Lung (tissue), 12 donors: ENCODE data around the gene UBE2O. TPM values are rescaled to one million over a fixed set of nuclear protein-coding genes. Genes with fewer than 3 reads are reported as not detected.
A peak's percentile ranks its signal among the peaks of the same experiment; 100 is the strongest.

Source experiments
- ATAC-seq: fragments of 200-7000 bp; cut with Tn5 transposase; one replicate; pipeline ENCODE4 v1.9.1; 2020; ENCODE audit warnings: moderate number of reproducible peaks; ENCODE audit not compliant: insufficient read depth, low FRiP score
- DNase-seq, 3 donors: peaks; one replicate each; pipeline ENCODE4 v3.0.0-alpha.2; 2013 to 2017
- H3K27ac ChIP-seq, 2 donors: one replicate each; pipeline ENCODE4 v1.5.1; 2013; ENCODE audit warnings: mild to moderate bottlenecking in 2 of 2, moderate library complexity in 2 of 2, control low read depth in 1 of 2, inconsistent platforms in 1 of 2, low read depth in 1 of 2, low read length in 1 of 2
- H3K27me3 ChIP-seq, 3 donors: one replicate each; pipeline ENCODE4 v1.5.1; 2013; ENCODE audit warnings: low read length in 2 of 3; ENCODE audit not compliant: control insufficient read depth in 3 of 3, insufficient read depth in 3 of 3
- H3K36me3 ChIP-seq, 4 donors: one replicate each; pipeline ENCODE4 v1.5.1; 2013; ENCODE audit warnings: low read length in 4 of 4, mild to moderate bottlenecking in 1 of 4, moderate library complexity in 1 of 4; ENCODE audit not compliant: control insufficient read depth in 4 of 4, insufficient read depth in 4 of 4
- H3K4me1 ChIP-seq, 5 donors: one replicate each; pipeline ENCODE4 v1.5.1; 2013; ENCODE audit warnings: low read length in 5 of 5, mild to moderate bottlenecking in 2 of 5, moderate library complexity in 1 of 5; ENCODE audit not compliant: control insufficient read depth in 5 of 5, insufficient read depth in 5 of 5
- H3K4me3 ChIP-seq: one replicate; pipeline ENCODE4 v1.5.1; 2013; ENCODE audit warnings: mild to moderate bottlenecking, control low read depth, moderate library complexity
- H3K9ac ChIP-seq, 2 donors: one replicate each; pipeline ENCODE4 v1.5.1; 2013; ENCODE audit warnings: low read length in 2 of 2, control low read depth in 1 of 2; ENCODE audit not compliant: insufficient read depth in 1 of 2
- H3K9me3 ChIP-seq, 4 donors: one replicate each; pipeline ENCODE4 v1.5.1; 2013; ENCODE audit warnings: low read length in 3 of 4, mild to moderate bottlenecking in 1 of 4, moderate library complexity in 1 of 4; ENCODE audit not compliant: control insufficient read depth in 4 of 4, insufficient read depth in 3 of 4
- WGBS, 2 donors: extraction: QIAGEN DNeasy Blood & Tissue Kit; methylation state at CpG; one replicate each; pipeline ENCODE4 v1.1.7; 2013; 5-methylcytosine and 5-hydroxymethylcytosine counted together
- polyA plus RNA-seq, 2 donors: library from polyadenylated mRNA; stranded (reverse); fragments of 200-250 nt; gene quantifications; one replicate each; pipeline ENCODE4 v1.2.1, GENCODE V29; 2013
- total RNA-seq, 2 donors: library from RNA; depleted of rRNA in 1 of 2; stranded (reverse); fragments of >200 nt in 1 of 2; gene quantifications; one replicate each; pipeline ENCODE4 v1.2.1, GENCODE V29; 2014 to 2021
- TF ChIP-seq, protein P1 (sequence below): IDR thresholded peaks from 2 replicates; pipeline ENCODE4 v1.5.1; 2012; ENCODE audit warnings: mild to moderate bottlenecking; ENCODE audit errors: control extremely low read depth, extremely low read depth
- donor health status: control.
- donor health status: control.
- donor health status: Bipolar disorder and iron deficiency.
- donor health status: healthy.
- donor health status: DM: yes; HTN: yes; CAD: no.

The UBE2O gene
- total and polyA plus RNA-seq, 4 donors, result 10.8 to 24.6 (median 17.7) TPM

- TF ChIP-seq, protein P1, sequence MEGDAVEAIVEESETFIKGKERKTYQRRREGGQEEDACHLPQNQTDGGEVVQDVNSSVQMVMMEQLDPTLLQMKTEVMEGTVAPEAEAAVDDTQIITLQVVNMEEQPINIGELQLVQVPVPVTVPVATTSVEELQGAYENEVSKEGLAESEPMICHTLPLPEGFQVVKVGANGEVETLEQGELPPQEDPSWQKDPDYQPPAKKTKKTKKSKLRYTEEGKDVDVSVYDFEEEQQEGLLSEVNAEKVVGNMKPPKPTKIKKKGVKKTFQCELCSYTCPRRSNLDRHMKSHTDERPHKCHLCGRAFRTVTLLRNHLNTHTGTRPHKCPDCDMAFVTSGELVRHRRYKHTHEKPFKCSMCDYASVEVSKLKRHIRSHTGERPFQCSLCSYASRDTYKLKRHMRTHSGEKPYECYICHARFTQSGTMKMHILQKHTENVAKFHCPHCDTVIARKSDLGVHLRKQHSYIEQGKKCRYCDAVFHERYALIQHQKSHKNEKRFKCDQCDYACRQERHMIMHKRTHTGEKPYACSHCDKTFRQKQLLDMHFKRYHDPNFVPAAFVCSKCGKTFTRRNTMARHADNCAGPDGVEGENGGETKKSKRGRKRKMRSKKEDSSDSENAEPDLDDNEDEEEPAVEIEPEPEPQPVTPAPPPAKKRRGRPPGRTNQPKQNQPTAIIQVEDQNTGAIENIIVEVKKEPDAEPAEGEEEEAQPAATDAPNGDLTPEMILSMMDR, result no peak
- H3K9ac ChIP-seq, result no peak overlapping the region
- WGBS, 2 donors, result 40 to 54% methylated on average over 19 of the region's 19 CpGs
- H3K4me3 ChIP-seq, result no peak overlapping the region
- peaks cover 0 to 6% (median 4%) of the 10 kb centered on the region in 3 donors for H3K27me3 ChIP-seq
- H3K9me3 ChIP-seq, result no peaks in the 10 kb centered on the region
- no peaks in the 10 kb centered on the region for H3K36me3 ChIP-seq
- H3K27ac ChIP-seq, result no peak overlapping the region
- DNase-seq, result peak; percentile 60 to 72 (median 67)
- peaks cover 0 to 38% (median 5%) of the 10 kb centered on the region in 5 donors for H3K4me1 ChIP-seq
- no peak for ATAC-seq
Measured at GRCh38 chr17:76381633-76382350, 71.2 kb downstream of the UBE2O start.

GRCh38 chr17:76379646-76380376 lies 73.1 kb downstream of the UBE2O start:
- no peak for ATAC-seq
- no peak overlapping the region for H3K9ac ChIP-seq
- no peaks in the 10 kb centered on the region for H3K9me3 ChIP-seq
- H3K4me3 ChIP-seq, result no peak overlapping the region
- peaks cover 0 to 23% (median 1%) of the 10 kb centered on the region in 5 donors for H3K4me1 ChIP-seq
- no peak for DNase-seq
- 90 to 93% methylated on average over 21 of the region's 21 CpGs for WGBS, 2 donors
- TF ChIP-seq, protein P1, result no peak
- H3K27ac ChIP-seq, result no peak overlapping the region
- no peaks in the 10 kb centered on the region for H3K36me3 ChIP-seq
- no peaks in the 10 kb centered on the region for H3K27me3 ChIP-seq

- H3K4me1 ChIP-seq, result peaks cover 0 to 20% (median 0%) of the 10 kb centered on the region in 5 donors
- DNase-seq (no peak), ATAC-seq (no peak)
- H3K36me3 ChIP-seq, result no peaks in the 10 kb centered on the region
- no peak overlapping the region for H3K4me3 ChIP-seq
- no peak overlapping the region for H3K27ac ChIP-seq
- no peaks in the 10 kb centered on the region for H3K27me3 ChIP-seq
- WGBS, 2 donors, result 93% methylated on average over 11 of the region's 11 CpGs
- H3K9me3 ChIP-seq, result no peaks in the 10 kb centered on the region
- H3K9ac ChIP-seq, result no peak overlapping the region
- TF ChIP-seq, protein P1, result no peak
Measured at GRCh38 chr17:76379275-76379641, 73.7 kb downstream of the UBE2O start.
